GM21515 (cell line): ENCODE results near the gene PLEKHA7.

ENCODE experiments used
- ATAC-seq: cut with Tn5 transposase; IDR thresholded peaks from one replicate; pipeline ENCODE4 v1.9.1; 2021; ENCODE audit not compliant: unreplicated experiment

Gene PLEKHA7

DNA sequence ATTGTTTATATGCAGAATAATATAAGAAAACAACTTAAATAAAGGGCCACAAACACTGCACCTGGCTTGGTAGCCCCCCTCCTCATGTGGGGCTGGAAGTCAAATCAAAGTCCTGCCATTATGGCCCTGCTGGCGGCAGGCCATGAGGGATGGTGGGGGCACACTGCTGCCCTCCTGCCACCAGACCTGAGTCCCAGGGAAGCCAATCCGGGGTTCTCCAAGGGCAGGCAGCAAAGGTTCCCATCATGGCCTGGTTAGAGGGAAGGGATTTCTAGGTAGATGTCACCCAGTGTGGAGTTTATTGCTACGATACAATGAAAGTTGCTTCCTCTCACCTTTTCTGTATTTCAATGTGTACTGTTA lies 236.6 kb downstream of the PLEKHA7 start:
- ATAC-seq: no peak

DNA sequence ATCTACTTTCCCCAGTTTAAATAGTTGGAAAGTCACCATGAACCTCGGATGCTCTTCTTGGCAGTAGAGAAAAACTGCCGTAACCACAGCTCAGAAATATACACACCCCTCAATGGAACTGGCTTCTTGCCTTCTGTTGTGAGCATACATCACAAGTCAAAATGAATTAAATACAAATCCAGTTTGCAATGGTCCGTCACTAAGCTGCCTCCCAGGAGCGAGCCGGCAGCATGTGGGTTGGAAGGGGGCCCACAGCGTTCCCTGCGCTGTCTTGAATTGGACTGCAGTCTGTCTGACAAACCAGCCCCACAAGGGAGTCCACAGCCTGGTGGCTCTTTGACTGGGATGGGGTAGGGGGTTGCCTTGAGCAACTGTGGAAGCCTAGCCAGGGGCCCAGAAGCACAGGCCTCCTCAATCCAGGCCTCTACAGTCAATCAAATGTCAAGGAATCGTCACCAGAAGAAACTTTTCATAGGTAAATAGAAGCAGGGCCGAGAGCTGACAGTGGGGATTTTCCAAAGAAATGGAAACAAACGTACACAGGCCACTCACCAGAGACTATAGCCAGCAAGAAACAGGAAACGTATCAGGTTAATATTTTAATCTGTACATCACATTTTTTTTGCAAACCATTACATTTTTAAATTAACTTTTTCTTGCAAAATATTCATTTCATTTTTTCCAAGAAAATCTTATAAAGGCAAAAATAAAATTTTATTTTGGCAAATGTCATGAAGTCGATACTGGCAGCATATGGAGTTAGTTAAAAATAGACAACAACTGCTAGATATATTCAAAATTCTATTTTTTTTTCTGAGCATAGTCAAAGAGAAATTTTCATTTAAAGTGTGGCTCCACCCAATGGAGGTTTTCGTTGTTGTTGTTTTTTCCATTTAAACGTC lies 237.3 kb downstream of the PLEKHA7 start:
- no peak for ATAC-seq

DNA sequence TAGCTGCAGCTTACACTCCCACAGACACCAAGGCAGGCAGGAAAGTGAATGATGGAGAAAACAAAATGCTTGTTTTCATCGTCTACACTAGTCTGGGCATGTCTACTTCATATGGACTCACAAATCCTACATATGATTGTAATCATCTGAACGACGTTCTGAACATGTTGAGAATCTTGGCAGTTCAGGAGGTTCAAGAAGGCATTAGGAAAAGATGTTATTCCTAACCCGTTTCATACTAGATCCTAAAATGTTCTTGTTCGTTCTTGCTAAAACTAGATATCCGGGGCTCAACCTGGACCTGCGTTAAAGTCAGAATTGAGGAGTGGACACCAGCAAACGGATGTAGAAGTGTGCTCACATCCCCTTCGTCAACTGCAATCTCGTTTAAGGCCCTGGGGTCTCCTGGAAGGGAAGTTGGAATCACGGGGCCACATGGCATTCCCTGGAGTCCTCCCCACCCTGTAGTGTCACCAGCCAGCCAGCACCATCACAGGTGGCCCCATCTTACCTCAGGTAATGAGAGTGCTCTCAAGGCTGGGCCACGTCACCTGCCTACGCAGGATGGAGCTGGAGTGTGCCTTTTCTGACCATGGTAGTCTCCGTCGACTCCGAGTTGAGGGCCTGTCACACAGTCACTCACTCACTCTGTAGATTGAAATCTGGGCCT lies 238.5 kb downstream of the PLEKHA7 start:
- ATAC-seq: no peak

DNA sequence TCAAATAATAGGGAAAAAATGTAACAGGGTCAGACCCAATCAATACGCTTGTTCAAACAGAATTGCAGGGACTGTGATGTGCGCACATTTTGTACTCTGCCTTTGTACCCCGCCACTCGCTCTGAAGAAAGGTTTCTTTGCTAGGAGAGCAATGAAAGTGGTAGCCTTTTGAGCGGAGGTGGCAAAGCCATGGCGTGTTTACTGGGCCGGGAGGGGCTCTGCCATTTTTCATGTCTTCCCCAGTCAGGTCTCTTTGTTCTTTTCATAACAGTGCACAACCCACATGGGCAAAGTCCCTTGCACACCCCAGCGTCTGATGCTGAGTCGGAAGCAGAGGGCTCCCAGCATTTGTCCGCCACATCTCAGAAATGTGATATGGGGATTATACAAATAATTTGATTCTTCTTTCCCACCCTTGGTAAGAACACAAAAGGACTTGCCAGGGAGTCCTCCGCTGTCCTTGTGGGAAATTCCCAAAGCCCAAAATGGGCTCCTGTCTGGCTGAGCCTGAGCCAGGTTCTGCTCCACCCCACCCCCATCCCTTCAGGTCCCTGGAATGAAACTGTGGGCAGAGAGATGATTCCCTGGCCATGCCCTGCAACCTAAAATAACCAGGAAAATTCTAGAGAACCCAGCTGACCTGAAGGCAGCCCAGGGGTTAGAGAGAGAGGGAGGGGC lies 239.1 kb downstream of the PLEKHA7 start:
- ATAC-seq: no peak

DNA sequence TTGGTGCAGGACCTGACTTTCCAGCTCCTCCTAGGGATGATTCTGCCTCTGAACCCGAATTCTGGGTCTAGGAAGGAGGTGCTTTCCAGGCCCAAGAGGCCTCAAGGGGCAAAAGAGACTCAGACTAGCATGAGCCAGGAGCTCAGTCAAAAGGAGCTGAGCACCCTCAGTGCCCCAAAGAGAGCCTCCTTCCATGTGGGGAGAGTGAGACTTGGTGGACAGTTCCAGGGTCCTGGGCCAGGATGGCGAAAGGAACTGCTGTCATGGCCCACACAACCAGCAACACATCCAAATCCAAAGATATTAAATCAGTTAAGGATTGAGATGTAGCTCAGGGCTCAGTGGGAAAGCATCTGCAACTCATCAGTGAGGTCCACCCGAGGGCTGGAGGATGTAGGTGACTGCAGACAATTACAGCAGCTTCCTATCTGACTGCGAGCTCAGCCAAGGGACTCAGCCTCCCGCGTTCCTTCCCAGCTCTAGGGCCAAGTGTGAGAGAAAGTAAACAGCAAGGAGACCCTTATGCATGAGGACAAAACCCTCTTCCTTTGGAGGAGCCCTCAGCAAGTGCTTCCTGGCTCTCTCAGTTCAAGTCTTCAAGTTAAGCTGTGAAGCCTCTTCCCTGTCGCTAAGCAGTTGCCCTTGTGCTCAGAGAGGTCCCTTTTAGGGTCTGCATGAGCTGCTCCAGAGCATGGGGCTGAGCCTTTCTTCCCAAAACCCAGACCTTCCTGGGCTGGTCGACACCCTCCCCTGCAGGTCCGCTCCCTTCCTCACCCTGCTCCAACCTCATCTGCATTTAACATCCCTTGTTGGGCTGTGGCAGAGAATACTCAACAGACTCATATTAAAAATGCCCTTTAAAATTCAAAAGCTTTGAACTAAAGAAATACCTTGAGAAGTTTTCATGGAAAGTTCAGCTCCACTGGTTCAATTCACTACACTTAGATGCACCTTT lies 240.0 kb downstream of the PLEKHA7 start:
- ATAC-seq: no peak

DNA sequence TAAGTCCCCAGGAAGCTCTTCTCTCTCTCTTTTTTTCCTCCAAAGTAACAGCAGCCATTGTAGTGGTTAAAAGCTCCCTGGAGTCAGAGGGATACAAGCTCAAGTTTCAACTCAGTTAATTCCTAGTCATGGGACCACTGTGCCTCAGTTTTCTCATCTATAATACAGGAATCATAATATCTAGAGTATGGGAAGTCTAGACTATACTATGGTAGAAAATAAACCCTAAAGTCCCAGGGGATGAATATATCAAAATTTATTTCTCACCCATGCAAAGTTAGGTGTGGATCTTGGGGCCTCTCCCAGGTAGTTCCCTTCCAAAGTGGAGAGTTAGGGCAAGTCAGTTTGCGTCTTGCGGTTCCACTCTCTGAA lies 242.1 kb downstream of the PLEKHA7 start:
- no peak for ATAC-seq

DNA sequence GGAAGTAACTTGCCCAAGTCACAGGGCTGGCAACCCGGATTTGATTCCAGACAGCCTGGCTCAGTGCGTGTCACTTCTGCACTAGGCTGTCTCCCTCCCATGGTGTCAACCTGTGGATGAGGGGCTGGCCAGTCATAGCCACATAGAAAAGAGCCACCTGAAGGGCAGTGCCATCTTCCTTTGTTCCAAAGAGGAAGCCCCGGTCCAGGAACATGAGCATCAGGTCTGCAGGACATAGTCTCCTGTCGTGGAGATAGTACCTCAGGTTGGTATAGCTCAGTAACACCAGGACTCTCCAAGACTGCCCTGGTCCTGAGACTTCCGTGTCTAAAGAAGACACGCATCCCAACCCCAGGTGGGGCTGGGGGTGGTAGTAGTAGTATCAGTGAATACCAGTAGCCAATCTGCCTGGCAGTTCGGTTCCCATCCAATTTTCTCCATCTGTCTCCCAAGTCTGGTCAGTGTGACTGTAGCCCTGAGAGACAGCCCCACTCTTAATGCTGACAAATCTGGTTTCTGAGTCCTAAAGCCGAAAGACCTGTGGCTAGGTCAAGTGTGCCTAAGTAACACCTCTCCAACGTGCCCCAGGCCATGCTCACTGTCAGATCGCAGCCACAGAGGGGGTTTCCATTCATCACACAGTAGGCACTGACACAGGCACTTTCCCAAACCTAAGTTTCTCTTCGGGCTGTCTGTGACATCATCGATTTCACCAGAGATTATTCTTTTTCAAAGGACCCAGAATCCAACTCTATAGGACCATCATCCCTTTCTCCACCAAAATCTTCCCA lies 242.7 kb downstream of the PLEKHA7 start:
- ATAC-seq: no peak

DNA sequence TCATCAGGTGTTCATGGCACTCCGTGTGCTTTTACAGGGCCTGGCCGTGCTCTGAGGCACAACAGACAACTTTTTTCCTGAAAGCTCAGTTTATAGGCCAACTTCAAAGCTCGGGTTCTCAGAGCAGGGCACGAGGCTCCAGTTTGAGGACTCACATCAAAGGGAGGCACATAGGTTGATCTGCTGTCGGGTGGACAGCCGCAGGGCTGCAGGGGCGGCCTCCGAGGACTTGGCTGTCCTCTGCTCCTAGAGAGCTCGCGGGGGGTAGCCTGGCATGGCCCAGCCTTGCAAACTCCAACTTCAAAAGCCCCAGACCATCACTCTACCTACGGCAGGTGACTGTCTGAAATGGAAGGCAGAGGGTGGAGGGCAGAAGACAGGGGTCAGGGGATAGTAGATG lies 244.2 kb downstream of the PLEKHA7 start:
- ATAC-seq: no peak

DNA sequence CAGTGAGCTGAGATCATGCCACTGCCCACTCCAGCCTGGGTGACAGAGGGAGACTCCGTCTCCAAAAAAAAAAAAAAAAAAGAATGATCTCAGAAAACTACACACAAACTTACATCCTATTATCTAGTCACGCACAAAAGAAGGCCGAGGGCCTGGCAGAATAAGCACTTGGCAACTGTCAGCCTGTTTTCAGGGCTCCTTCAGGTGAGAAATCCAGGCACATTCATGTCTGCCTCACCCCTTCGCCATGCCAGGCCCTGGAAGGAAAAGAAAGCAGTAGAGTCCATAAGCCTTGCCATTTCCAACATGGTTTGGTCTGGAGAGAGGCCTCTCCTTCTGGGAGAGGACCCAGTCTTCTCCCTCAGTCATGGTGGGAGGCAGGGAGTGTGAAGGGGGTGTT lies 244.8 kb downstream of the PLEKHA7 start:
- no peak for ATAC-seq

DNA sequence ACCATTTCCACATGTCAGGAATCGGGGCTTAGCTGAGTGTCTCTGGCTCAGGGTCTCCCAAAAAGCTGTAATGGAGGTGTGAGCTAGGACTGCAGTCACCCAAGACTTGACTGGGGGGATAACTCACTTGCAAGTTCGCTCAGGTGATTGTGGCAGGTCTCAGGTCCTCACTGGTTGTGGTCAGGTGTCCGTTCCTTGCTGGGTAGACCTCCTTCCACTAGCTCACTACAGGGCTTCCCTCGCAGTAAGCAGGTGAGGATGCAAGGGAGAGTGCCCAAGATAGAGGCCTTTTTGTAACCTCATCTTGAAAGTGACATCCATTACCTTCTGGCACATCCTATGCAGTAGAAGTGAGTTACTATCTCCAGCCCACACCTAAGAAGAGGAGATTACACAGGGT lies 246.3 kb downstream of the PLEKHA7 start:
- ATAC-seq: no peak

DNA sequence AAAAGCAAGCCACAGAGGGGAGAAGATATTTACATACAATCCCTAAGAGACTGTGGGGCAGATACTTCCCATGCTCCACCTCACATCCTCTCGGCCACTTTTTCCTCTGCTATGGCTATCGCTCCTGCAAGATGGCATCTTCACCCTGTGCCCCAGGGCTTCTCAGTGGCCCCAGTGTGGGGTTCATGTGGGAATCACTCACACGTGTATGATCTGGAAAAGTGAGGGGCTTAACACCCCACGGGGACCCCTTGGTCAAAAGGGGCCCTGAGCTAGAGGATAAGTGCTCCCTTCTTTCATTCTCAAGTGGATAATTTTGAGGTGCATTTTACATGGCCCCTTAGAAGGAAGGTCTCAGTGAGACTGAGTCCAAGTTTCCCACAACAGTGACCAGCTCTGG lies 247.1 kb downstream of the PLEKHA7 start:
- no peak for ATAC-seq

DNA sequence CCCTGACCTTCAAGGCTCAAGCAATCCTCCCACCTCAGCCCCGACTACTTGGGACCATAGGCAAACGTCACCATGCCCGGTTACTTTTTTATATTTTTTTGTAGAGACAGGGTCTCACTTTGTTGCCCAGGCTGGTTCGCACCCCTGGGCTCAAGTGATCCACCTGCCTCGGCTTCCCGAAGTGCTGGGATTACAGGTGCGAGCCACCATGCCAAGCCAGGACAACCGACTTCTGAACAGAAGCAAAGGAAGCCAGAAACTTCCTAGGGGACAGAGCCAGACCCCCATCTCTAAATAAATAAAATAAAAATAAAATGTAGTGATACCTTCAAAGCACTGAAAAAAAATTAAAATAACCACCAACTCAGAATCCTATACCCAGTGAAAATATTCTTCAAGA lies 249.3 kb downstream of the PLEKHA7 start:
- ATAC-seq: no peak

DNA sequence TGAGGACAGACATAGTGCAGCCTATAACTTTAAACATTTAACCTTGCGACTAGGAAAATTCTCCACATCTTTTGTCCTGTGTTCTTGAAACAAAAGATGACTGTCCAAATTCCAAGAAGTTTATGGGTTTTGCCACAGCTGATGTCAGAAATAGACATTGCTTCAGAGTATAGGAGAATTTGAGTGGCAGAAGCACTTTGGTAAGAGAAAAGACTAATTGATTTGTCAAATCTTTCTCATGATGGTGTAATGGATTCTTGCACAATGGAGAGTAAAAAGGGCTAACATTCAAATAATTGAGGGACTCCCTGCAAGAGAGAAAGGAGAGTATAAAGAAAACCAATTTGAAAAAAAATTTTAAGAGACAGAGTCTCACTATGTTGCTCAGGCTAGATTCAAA lies 250.5 kb downstream of the PLEKHA7 start:
- ATAC-seq: no peak

DNA sequence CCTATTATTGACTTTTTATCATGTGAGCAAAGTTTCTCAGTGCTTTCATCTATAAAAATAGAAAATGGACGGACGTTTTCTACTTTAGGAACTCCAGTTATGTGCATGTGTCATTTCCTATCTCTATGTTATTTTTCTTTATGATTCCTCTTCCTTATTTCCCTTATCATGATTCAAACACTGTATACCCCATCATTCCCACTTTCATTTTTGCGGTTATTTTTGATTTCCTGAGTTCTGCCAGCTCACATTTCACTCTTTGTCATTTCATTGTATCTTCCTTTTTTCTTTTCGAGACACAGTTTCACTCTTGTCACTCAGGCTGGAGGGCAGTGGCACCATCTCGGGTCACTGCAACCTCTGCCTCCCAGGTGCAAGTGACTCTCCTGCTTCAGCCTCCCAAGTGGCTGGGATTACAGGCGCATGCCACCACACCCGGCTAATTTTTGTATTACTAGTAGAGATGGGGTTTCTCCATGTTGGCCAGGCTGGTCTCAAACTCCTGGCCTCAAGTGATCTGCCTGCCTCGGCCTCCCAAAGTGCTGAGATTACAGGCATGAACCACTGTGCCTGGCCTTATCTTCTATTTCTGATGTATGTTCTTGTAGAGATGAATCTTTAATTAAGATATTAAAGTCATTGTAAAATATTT lies 254.2 kb downstream of the PLEKHA7 start:
- no peak for ATAC-seq

DNA sequence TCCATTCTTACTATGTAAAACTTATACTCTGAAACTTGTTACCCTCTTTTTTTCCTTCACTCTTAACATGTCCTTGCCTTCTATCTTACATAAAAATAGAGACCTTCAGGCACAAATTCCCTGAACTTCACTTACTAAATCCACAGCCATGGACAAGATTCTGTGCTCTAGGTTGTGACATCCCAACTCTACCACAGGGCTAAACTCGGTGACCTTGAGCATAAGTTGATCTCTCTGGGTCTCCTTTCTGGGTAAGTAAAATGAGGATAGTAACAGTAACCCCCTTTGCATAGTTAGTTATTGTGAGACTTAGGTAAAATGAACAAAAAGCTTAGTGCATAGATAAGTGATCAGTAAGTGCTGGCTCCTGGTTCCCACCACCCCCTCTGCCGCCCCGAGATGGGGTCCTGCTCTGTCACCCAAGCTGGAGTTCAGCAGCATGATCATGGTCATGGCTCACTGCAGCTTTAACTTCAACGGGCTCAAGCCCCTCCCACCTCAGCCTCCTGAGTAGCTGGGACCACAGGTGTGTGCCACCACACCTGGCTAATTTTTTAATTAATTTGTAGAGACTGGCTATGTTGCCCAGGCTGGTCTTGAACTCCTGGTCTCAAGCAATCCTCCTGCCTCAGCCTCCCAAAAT lies 255.7 kb downstream of the PLEKHA7 start:
- no peak for ATAC-seq

DNA sequence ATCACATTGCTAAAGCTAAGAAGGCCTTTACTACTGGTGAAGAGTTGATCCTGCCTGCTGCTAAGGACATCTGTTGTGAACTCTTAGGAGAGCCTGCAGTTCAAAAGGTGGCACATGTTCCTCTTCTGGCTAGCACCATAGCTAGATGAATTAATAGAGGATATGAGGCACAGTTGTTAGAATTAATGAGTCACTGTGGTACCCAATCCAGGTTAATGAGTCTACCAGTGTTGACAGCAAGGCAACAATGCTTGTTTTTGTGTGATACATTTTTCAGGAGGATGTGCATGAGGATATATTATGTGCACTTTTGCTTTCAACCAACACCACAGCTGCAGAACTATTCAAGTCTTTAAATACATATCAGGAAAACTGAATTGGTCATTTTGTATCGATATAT lies 263.8 kb downstream of the PLEKHA7 start:
- ATAC-seq: no peak

DNA sequence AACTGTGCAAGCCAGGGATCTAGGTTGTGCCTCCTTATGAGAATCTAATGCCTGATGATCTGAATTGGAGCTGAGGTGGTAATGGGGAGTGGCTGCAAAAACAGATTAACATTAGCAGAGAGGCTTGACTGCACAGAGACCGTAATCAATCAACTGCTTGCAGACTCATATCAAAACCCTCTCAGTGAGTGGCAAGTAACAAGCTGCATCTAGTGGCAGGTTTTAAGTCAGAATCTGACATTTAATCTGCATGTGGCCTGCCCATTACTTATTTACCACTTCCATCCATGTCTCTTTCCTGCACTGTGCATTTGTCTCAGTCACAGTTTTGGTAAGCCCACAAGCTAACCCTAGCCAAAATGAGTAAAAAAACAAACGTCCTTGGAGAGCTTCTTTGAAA lies 264.5 kb downstream of the PLEKHA7 start:
- no peak for ATAC-seq

DNA sequence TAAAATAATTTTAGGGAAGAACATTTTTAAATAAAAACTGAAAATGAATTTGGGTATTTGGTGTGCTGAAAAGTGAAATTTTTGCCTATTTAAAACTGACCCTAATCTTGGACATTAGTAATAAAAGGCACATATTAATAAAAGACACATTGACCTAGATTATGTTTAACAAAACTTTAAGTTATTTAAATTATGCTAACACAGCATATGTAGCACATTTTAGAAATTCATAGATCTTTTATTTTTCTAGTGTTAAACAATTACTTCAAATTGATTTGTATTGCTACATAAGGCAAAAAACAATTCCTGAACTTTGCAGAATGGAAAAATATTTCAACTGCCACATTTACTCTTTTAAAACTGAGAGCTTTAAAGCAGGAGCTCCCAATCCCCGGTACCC lies 265.1 kb downstream of the PLEKHA7 start:
- ATAC-seq: no peak

DNA sequence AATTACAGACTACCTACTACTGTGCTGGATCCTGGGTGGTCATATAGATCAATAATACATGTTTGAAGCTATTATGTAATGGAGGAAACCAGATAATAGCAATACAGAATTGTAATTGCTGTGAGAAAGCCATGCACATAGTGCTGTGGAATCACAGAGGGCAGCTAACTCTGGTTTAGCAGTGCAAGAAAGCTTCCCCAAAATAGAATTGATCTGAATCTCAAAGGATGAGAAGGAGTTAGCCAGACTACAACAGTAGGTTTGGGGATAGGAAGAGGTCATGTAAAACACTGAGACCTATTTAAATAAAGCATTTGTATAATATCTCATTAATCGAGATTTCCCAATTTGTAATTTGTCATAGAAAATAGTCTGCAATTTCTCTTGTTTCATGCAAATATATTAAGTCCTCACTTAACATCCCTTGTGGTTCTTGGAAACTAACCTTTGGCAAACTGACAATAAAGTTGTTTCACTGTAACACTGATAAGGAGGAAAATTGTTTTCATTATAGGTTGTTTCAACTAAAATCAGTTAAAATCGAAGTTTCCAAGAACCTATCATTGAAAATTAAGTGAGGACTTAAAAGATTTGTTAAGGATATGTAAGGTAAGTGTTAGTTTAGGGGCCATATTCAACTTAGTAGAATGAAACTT lies 268.1 kb downstream of the PLEKHA7 start:
- ATAC-seq: no peak
